ENCODE results near the gene MMEL1.
"Not testable (repeated sequence)": the region's sequence is repeated elsewhere in the genome, so short reads cannot be mapped to it uniquely, and the experiment has no call there.

- not testable (repeated sequence) for TF ChIP-seq CTCF (IDR thresholded peaks at IDR 0.05); ZFX (IDR thresholded peaks at IDR 0.05; ENCODE audit: borderline replicate concordance)
These were observed 43.9 kb upstream of the MMEL1 start for GRCh38 chr1:2676726-2677125.
